Eye (tissue), 1 donor: ENCODE data around the gene LRTM2.

Experiments used
- DNase-seq: peaks from one replicate; pipeline ENCODE4 v3.0.0-alpha.2; 2015

Gene LRTM2

GRCh38 chr12:1798641-1799020 is 21.7 kb upstream of the LRTM2 start:
- DNase-seq: no peak

- no peak for DNase-seq
These were observed 21.1 kb upstream of the LRTM2 start for GRCh38 chr12:1799051-1799881.

GRCh38 chr12:1799882-1800400 is 20.4 kb upstream of the LRTM2 start:
- no peak for DNase-seq

GRCh38 chr12:1800401-1801302 is 19.7 kb upstream of the LRTM2 start:
- peak; percentile 82 for DNase-seq

- DNase-seq: peak; percentile 39
These were observed 18.9 kb upstream of the LRTM2 start for GRCh38 chr12:1801303-1801975.

- no peak for DNase-seq
These were observed 16.6 kb upstream of the LRTM2 start for GRCh38 chr12:1803736-1804135.

- peak; percentile 98 for DNase-seq
These were observed 15.6 kb upstream of the LRTM2 start for GRCh38 chr12:1804545-1805332.

- DNase-seq: no peak
These were observed 14.8 kb upstream of the LRTM2 start for GRCh38 chr12:1805441-1806081.

- no peak for DNase-seq
These were observed 13.9 kb upstream of the LRTM2 start for GRCh38 chr12:1806301-1807086.

GRCh38 chr12:1807087-1807860 is 13.1 kb upstream of the LRTM2 start:
- DNase-seq: no peak

- no peak for DNase-seq
These were observed 12.1 kb upstream of the LRTM2 start for GRCh38 chr12:1808036-1808797.

GRCh38 chr12:1808798-1809480 is 11.4 kb upstream of the LRTM2 start:
- DNase-seq: no peak

- DNase-seq: no peak
These were observed 10.7 kb upstream of the LRTM2 start for GRCh38 chr12:1809591-1810190.

GRCh38 chr12:1810201-1810930 is 10.0 kb upstream of the LRTM2 start:
- no peak for DNase-seq

GRCh38 chr12:1810931-1811280 is 9.5 kb upstream of the LRTM2 start:
- no peak for DNase-seq

- no peak for DNase-seq
These were observed 9.0 kb upstream of the LRTM2 start for GRCh38 chr12:1811281-1811947.

GRCh38 chr12:1811948-1812291 is 8.4 kb upstream of the LRTM2 start:
- no peak for DNase-seq
